Prostate gland (tissue), 2 donors: ENCODE results near the gene DAZAP1.

ENCODE experiments used
- POLR2A ChIP-seq: fragments of 450-650 bp; IDR thresholded peaks from one replicate; pipeline ENCODE4 v1.6.1; 2016; ENCODE audit warnings: antibody characterized with exemption, mild to moderate bottlenecking
- POLR2AphosphoS5 ChIP-seq: sonication (generic); formaldehyde crosslinking; IDR thresholded peaks from one replicate; pipeline ENCODE4 v1.6.1; 2017; ENCODE audit warnings: antibody characterized with exemption
- TF ChIP-seq, protein P1 (sequence below), 4 experiments: fragments of 200-600 bp in 2 of 4; fragments of 450-650 bp in 2 of 4; sonication (generic) in 2 of 4; IDR thresholded peaks; 1 replicate in 3 of 4; 2 replicates in 1 of 4; pipeline ENCODE4 v1.5.1; 2016 to 2019; ENCODE audit warnings: antibody characterized with exemption in 4 of 4, mild to moderate bottlenecking in 2 of 4, moderate library complexity in 2 of 4

DNA sequence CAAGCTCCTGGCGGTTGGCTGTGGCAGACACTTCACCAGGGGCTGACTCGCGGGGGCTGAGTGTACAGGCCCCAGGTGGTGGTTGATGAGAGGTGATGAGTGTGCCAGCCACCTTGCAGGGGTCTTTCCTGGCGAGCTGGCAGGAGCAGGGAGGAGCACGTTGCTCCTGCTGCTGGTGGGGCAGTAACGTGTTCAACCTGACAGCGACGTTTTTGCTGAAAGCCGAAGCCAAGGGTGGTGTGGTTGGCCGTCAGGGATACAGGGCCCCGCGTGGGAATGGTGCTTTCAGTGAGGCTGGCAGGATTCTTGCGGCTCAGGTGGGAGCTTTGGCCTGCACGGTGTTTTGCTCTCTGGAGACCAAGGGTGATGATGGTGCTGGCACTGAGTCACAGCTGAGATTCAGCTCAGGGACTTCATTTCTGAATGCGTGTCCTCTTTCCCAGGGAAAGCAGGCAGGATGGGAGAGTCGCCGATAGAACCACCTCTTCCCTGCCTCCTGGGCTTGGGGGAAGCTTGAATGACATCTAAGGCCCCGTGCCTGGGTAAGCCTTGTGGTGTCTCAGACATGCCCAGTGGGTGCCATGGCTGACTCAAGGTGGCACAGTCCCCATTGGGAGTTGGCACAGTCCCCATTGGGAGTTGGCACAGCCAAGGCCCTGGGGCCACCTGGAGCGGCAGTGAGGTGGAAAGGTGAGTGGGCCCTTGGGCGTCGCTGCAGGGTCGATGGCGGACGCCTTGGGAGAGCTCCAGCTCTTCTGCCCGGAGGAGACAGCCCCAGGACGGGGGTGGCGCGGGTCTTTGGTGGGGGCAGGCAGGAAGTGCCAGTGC, 8.8 kb downstream of the DAZAP1 start:
- TF ChIP-seq, protein P1, sequence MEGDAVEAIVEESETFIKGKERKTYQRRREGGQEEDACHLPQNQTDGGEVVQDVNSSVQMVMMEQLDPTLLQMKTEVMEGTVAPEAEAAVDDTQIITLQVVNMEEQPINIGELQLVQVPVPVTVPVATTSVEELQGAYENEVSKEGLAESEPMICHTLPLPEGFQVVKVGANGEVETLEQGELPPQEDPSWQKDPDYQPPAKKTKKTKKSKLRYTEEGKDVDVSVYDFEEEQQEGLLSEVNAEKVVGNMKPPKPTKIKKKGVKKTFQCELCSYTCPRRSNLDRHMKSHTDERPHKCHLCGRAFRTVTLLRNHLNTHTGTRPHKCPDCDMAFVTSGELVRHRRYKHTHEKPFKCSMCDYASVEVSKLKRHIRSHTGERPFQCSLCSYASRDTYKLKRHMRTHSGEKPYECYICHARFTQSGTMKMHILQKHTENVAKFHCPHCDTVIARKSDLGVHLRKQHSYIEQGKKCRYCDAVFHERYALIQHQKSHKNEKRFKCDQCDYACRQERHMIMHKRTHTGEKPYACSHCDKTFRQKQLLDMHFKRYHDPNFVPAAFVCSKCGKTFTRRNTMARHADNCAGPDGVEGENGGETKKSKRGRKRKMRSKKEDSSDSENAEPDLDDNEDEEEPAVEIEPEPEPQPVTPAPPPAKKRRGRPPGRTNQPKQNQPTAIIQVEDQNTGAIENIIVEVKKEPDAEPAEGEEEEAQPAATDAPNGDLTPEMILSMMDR (IDR thresholded peaks at IDR 0.05): no peak
- TF ChIP-seq POLR2AphosphoS5 (no peak), POLR2A (peak; percentile 8)
